ENCODE measurements around the gene GPR155. TPM values are rescaled to one million over a fixed set of nuclear protein-coding genes. Genes with fewer than 3 reads are reported as not detected.

GPR155 gene
- 0.74 and 0.80 TPM in 2 replicates for total RNA-seq

GRCh38 chr2:174486563-174487107 is at the start of gene GPR155:
Gene GPR155 (minus strand): TSS chr2:174487029. CDS start chr2:174481956, 5,073 bp downstream.

GRCh38 chr2:174395284-174395968 is 91.4 kb downstream of the GPR155 start, which contains the start of gene SCRN3:
Gene SCRN3 (plus strand): TSS chr2:174395730. CDS start chr2:174398284, 2,554 bp downstream.

Other genes with a start within 250 kb of the GPR155 start
- 116 and 135 TPM in 2 replicates for gene OLA1, start 238.5 kb downstream of the GPR155 start, total RNA-seq
- not detected in 2 replicates for gene SP9, start 152.1 kb downstream of the GPR155 start, total RNA-seq
- 13.4 and 16.3 TPM in 2 replicates for gene SCRN3, start 91.3 kb downstream of the GPR155 start, total RNA-seq
- 12.4 and 17.1 TPM in 2 replicates for gene WIPF1, start 110.8 kb upstream of the GPR155 start, total RNA-seq